K562 (cell line): ENCODE data around the gene STK32C. TPM values are rescaled to one million over a fixed set of nuclear protein-coding genes. Genes with fewer than 3 reads are reported as not detected.

Experiments used
- ATAC-seq: fragments of 200-7000 bp; cut with Tn5 transposase; 3 replicates; pipeline ENCODE4 v1.9.1; 2020; ENCODE audit warnings: moderate library complexity
- BruUV-seq: library from RNA; stranded (reverse); fragments of 400-500 nt; replicated peaks from 2 replicates; lab custom pipeline; 2021; lab: Mats Ljungman, UMichigan
- CTCF ChIA-PET: fragments of 300-600 bp; formaldehyde crosslinking; extraction: SDS; loops from one replicate; lab custom pipeline; 2021; ENCODE audit warnings: low intra/inter-chr PET ratio; lab: Yijun Ruan, JAX
- POLR2A ChIA-PET: fragments of 300-600, 350-650 bp; sonication (Branson Sonifier 250); formaldehyde crosslinking; extraction: SDS; loops from one replicate; lab custom pipeline; 2021; ENCODE audit warnings: antibody characterized with exemption, inconsistent platforms; lab: Yijun Ruan, JAX
- DNase-seq, 4 experiments: peaks; one replicate each; pipeline versions ENCODE4 v3.0.0 to v3.0.0-alpha.2; 2011 to 2018; ENCODE audit warnings: low spot score in 3 of 4, mixed read lengths in 3 of 4; ENCODE audit errors: extremely low read depth in 1 of 4
- FAIRE-seq: peaks from 2 replicates; lab custom pipeline; 2011; peaks lifted over from hg19 to GRCh38; lab: Jason Lieb, UNC
- H2AFZ ChIP-seq: 2 replicates; pipeline ENCODE4 v1.6.0; 2011; ENCODE audit warnings: low read depth, low read length, control low read depth, inconsistent platforms
- H3K27ac ChIP-seq: fragments of 200-600 bp; 3 replicates; pipeline ENCODE4 v1.8.0; 2011; ENCODE audit warnings: low read depth, mild to moderate bottlenecking, control low read depth, inconsistent platforms, low read length, moderate library complexity, mixed read lengths; ENCODE audit errors: extremely low read depth
- H3K27me3 ChIP-seq, 2 experiments: fragments of 300-600 bp in 1 of 2; 2 replicates in 1 of 2; 3 replicates in 1 of 2; pipeline versions ENCODE4 v1.6.0 to v1.8.0; 2011; ENCODE audit warnings: inconsistent platforms in 2 of 2, low read length in 2 of 2, mild to moderate bottlenecking in 1 of 2, mixed read lengths in 1 of 2, moderate library complexity in 1 of 2; ENCODE audit not compliant: control insufficient read depth in 2 of 2, insufficient read depth in 2 of 2
- H3K36me3 ChIP-seq: fragments of 300-600 bp; 3 replicates; pipeline ENCODE4 v1.8.0; 2011; ENCODE audit warnings: mild to moderate bottlenecking, low read length, inconsistent platforms; ENCODE audit not compliant: control insufficient read depth, insufficient read depth
- H3K4me1 ChIP-seq, 2 experiments: fragments of 200-600 bp in 1 of 2; replicated peaks in 1 of 2; 2 replicates in 1 of 2; 3 replicates in 1 of 2; pipeline versions ENCODE4 v1.5.1 to v1.8.0; 2011; ENCODE audit warnings: inconsistent platforms in 2 of 2, low read length in 2 of 2, mild to moderate bottlenecking in 1 of 2, mixed read lengths in 1 of 2, moderate library complexity in 1 of 2; ENCODE audit not compliant: control insufficient read depth in 2 of 2, insufficient read depth in 2 of 2
- H3K4me2 ChIP-seq: 2 replicates; pipeline ENCODE4 v1.6.1; 2011; ENCODE audit warnings: low read length, control low read depth, inconsistent platforms, mixed read lengths; ENCODE audit not compliant: insufficient read depth
- H3K4me3 ChIP-seq: fragments of 200-600 bp; sonication (generic), shearing (Covaris generic); 2 replicates; pipeline ENCODE4 v1.5.1; 2016; ENCODE audit warnings: control low read depth, inconsistent platforms
- H3K79me2 ChIP-seq: fragments of 200-600 bp; 3 replicates; pipeline ENCODE4 v1.8.0; 2011; ENCODE audit warnings: low read length, inconsistent platforms; ENCODE audit not compliant: control insufficient read depth, insufficient read depth
- H3K9ac ChIP-seq, 2 experiments: 2 replicates each; pipeline versions ENCODE4 v1.6.0 to v1.6.1; 2011; ENCODE audit warnings: low read depth in 2 of 2, low read length in 2 of 2, control low read depth in 1 of 2, inconsistent platforms in 1 of 2, mild to moderate bottlenecking in 1 of 2, mixed read lengths in 1 of 2; ENCODE audit not compliant: insufficient read depth in 1 of 2
- H3K9me1 ChIP-seq: one replicate; pipeline ENCODE4 v1.6.0; 2011; ENCODE audit warnings: inconsistent platforms, mild to moderate bottlenecking, low read length, moderate library complexity; ENCODE audit not compliant: control insufficient read depth, insufficient read depth
- H3K9me3 ChIP-seq: replicated peaks from 2 replicates; pipeline ENCODE4 v1.5.1; 2011; ENCODE audit warnings: low read depth, low read length, inconsistent platforms; ENCODE audit not compliant: control insufficient read depth, insufficient read depth
- H4K20me1 ChIP-seq: replicated peaks from 2 replicates; pipeline ENCODE4 v1.6.1; 2011; ENCODE audit warnings: low read length, inconsistent platforms, mixed read lengths; ENCODE audit not compliant: control insufficient read depth, insufficient read depth
- BRD9 ChIP-seq: fragments of 450-650 bp; IDR thresholded peaks from 2 replicates; pipeline ENCODE4 v1.6.1; 2018; ENCODE audit warnings: low read depth; ENCODE audit not compliant: partially characterized antibody
- CBX1 ChIP-seq: sonication (generic); IDR thresholded peaks from 2 replicates; pipeline ENCODE4 v1.6.1; 2016; ENCODE audit warnings: antibody characterized with exemption, low read depth, mild to moderate bottlenecking
- FOXJ2 ChIP-seq: fragments of 200-800 bp; sonication (Bioruptor generic); IDR thresholded peaks from 2 replicates; pipeline ENCODE4 v1.6.1; 2016; ENCODE audit warnings: missing genetic modification characterization, missing compliant biosample characterization
- HOXB6 ChIP-seq: fragments of 250-450 bp; sonication (Bioruptor Pico); IDR thresholded peaks from 2 replicates; pipeline ENCODE4 v1.5.1; 2022; ENCODE audit warnings: mild to moderate bottlenecking, borderline replicate concordance
- MAFK ChIP-seq: IDR thresholded peaks from 2 replicates; pipeline ENCODE4 v1.6.1; 2011; ENCODE audit warnings: low read length, improper control_type of control experiment
- POLR2A ChIP-seq: fragments of 450-650 bp; conservative IDR thresholded peaks from 2 replicates; pipeline ENCODE4 v1.6.1; 2016
- POLR3A ChIP-seq: IDR thresholded peaks from 2 replicates; pipeline ENCODE4 v1.6.1; 2011; ENCODE audit warnings: borderline replicate concordance, mild to moderate bottlenecking, moderate library complexity; ENCODE audit not compliant: insufficient read length, insufficient read depth; ENCODE audit errors: extremely low read depth
- SMAD1 ChIP-seq: fragments of 150-350 bp; IDR thresholded peaks from 2 replicates; pipeline ENCODE4 v1.6.1; 2014; ENCODE audit warnings: low read length, low read depth; ENCODE audit not compliant: partially characterized antibody
- YY1 ChIP-seq, 3 experiments: IDR thresholded peaks; 2 replicates each; pipeline ENCODE4 v1.6.1; 2011; ENCODE audit warnings: low read length in 2 of 3, mild to moderate bottlenecking in 2 of 3, moderate library complexity in 2 of 3, borderline replicate concordance in 1 of 3, control low read depth in 1 of 3, low read depth in 1 of 3; ENCODE audit not compliant: insufficient read depth in 3 of 3, insufficient replicate concordance in 2 of 3, control insufficient read depth in 1 of 3, insufficient read length in 1 of 3; ENCODE audit errors: extremely low read depth in 1 of 3
- ZFP1 ChIP-seq: fragments of 450-650 bp; formaldehyde crosslinking; IDR thresholded peaks from 2 replicates; pipeline ENCODE4 v1.4.0; 2020; ENCODE audit warnings: mild to moderate bottlenecking, mixed read lengths
- ZNF551 ChIP-seq: fragments of 250-450 bp; sonication (Bioruptor Pico); IDR thresholded peaks from 2 replicates; pipeline ENCODE4 v1.5.0; 2021; ENCODE audit warnings: mild to moderate bottlenecking, moderate library complexity
- WGBS: fragments of 100-300 bp; shearing (Covaris generic); methylation state at CpG from one replicate; pipeline ENCODE4 v1.1.6; 2016; ENCODE audit warnings: low coverage, mixed read lengths; ENCODE audit not compliant: insufficient coverage; ENCODE audit errors: missing lambda C conversion rate; 5-methylcytosine and 5-hydroxymethylcytosine counted together
- in situ Hi-C: fragments of 300-500 bp; cut with MboI; formaldehyde crosslinking; loops from 4 replicates; pipeline ENCODE4 v1.15.0; 2018; ENCODE audit warnings: inconsistent platforms, mixed read lengths
- intact Hi-C: fragments of 100-400 bp; cut with micrococcal nuclease; formaldehyde crosslinking; loops from 2 replicates; pipeline ENCODE4 v1.14.2; 2022
- polyA plus RNA-seq, 8 experiments: library from polyadenylated mRNA; depleted of rRNA in 4 of 8; stranded (reverse) in 5 of 8; unstranded in 3 of 8; fragments of >200 nt; fragmentation: Nextera tagmentation in 2 of 8; fragmentation: Illumina TruSeq in 1 of 8; extraction: Ambion mirVana in 2 of 8; extraction: Trizol in 1 of 8; gene quantifications; 2 replicates each; pipeline versions ENCODE4 v1.2.1 to v1.2.3, GENCODE V29; 2011 to 2014; ENCODE audit warnings: inconsistent platforms in 1 of 8, missing spikeins in 1 of 8
- total RNA-seq, 7 experiments: library from RNA; depleted of rRNA in 6 of 7; stranded (reverse); fragments of >200 nt in 6 of 7; fragmentation: Illumina TruSeq in 2 of 7; extraction: Trizol in 2 of 7; gene quantifications; 2 replicates each; pipeline versions ENCODE4 v1.2.1 to v1.2.3, GENCODE V29; 2011 to 2021; ENCODE audit warnings: low replicate concordance in 1 of 7
- TF ChIP-seq, protein P1 (sequence below), 2 experiments: fragments of 450-650 bp in 1 of 2; sonication (generic) in 1 of 2; formaldehyde crosslinking; conservative IDR thresholded peaks; 2 replicates each; pipeline versions ENCODE4 v1.4.0 to v1.8.1; 2020 to 2022; ENCODE audit warnings: mild to moderate bottlenecking in 1 of 2, missing genetic modification reagents in 1 of 2
- TF ChIP-seq, protein P2 (sequence below): sonication (generic); formaldehyde crosslinking; IDR thresholded peaks from 2 replicates; pipeline ENCODE4 v1.8.0; 2023; ENCODE audit warnings: mild to moderate bottlenecking, missing genetic modification reagents
- TF ChIP-seq, protein P3 (sequence below): IDR thresholded peaks from 3 replicates; pipeline ENCODE4 v1.6.1; 2011; ENCODE audit warnings: borderline replicate concordance, mild to moderate bottlenecking; ENCODE audit not compliant: insufficient read length, insufficient read depth

STK32C gene
- total and polyA plus RNA-seq, 9 of the 15 experiments (the other 6 are each of a cell fraction or from before 2014, with no cell fraction given) = 1.5 to 20.9 (median 6.5) TPM

DNA sequence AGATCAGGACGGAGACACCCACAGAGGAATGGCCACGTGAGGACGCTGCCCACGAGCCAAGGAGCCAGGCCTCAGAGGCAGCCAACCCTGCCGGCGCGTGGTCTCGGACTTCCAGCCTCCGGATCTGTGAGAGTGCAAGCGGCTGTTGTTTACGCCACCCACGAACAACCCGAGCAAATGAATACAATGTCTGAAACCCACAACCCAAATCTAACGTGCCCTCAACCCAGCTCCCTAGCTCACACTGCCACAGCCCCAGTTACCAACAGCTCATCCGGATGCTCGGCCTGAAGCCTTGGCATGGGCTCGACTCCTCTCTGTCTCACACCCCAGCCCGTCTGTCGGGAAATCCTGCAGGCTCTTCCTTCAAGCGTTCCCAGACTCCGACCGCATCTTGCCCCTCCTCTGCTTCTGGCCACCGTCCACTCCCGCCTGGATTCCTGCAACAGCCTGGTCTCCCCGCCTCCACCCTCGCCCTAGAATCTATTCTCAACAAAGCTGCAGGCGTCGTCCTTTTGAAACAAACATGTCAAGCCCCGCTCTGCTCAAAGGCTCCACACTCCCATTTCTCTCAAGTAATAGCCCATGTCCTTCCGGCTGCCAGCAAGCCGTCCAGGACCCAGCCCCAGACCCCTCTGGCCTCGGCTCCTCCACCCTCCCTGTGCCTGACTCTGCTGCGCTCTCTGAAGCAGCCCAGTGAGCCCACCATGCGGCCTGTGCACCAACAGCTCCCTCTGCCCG, 35.3 kb downstream of the STK32C start:
- no peaks in the 10 kb centered on the region for H3K9me1 ChIP-seq
- intact Hi-C loops = no loop called here
- no peaks in the 10 kb centered on the region for H3K36me3 ChIP-seq
- no peak for ATAC-seq
- H3K9ac ChIP-seq = no peak overlapping the region
- no TSS peak for BruUV-seq
- 0 out of 2 replicates have a peak, but pooled peaks cover 5% of the 10 kb centered on the region for H4K20me1 ChIP-seq
- WGBS = 12% methylated on average over 26 of the region's 35 CpGs
- POLR2A ChIA-PET = interaction anchor here (0.7 kb wide), 1 partner anchor 29 kb away, joined by 3 read pairs; no protein-coding TSS in a partner anchor
- no peak overlapping the region for H3K4me3 ChIP-seq
- in situ Hi-C loops = no loop called here
- no peaks in the 10 kb centered on the region for H3K9me3 ChIP-seq
- peaks cover 9 to 57% of the 10 kb centered on the region in 2 experiments; a peak in 4 of 5 replicates for H3K27me3 ChIP-seq
- no peaks in the 10 kb centered on the region; a peak in 2 of 5 replicates for H3K4me1 ChIP-seq
- H3K4me2 ChIP-seq = no peak overlapping the region
- CTCF ChIA-PET = no interaction called here
- no peak overlapping the region for H2AFZ ChIP-seq
- DNase-seq = no peak
- no peaks in the 10 kb centered on the region for H3K79me2 ChIP-seq
- no peak overlapping the region for H3K27ac ChIP-seq
- FAIRE-seq = no peak
- TF ChIP-seq POLR2A = no peak
- TF ChIP-seq, protein P1, sequence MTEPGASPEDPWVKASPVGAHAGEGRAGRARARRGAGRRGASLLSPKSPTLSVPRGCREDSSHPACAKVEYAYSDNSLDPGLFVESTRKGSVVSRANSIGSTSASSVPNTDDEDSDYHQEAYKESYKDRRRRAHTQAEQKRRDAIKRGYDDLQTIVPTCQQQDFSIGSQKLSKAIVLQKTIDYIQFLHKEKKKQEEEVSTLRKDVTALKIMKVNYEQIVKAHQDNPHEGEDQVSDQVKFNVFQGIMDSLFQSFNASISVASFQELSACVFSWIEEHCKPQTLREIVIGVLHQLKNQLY (CRISPR knock-in tag; conservative IDR thresholded peaks at IDR 0.05) = no peak
- TF ChIP-seq, protein P2, sequence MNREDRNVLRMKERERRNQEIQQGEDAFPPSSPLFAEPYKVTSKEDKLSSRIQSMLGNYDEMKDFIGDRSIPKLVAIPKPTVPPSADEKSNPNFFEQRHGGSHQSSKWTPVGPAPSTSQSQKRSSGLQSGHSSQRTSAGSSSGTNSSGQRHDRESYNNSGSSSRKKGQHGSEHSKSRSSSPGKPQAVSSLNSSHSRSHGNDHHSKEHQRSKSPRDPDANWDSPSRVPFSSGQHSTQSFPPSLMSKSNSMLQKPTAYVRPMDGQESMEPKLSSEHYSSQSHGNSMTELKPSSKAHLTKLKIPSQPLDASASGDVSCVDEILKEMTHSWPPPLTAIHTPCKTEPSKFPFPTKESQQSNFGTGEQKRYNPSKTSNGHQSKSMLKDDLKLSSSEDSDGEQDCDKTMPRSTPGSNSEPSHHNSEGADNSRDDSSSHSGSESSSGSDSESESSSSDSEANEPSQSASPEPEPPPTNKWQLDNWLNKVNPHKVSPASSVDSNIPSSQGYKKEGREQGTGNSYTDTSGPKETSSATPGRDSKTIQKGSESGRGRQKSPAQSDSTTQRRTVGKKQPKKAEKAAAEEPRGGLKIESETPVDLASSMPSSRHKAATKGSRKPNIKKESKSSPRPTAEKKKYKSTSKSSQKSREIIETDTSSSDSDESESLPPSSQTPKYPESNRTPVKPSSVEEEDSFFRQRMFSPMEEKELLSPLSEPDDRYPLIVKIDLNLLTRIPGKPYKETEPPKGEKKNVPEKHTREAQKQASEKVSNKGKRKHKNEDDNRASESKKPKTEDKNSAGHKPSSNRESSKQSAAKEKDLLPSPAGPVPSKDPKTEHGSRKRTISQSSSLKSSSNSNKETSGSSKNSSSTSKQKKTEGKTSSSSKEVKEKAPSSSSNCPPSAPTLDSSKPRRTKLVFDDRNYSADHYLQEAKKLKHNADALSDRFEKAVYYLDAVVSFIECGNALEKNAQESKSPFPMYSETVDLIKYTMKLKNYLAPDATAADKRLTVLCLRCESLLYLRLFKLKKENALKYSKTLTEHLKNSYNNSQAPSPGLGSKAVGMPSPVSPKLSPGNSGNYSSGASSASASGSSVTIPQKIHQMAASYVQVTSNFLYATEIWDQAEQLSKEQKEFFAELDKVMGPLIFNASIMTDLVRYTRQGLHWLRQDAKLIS (CRISPR knock-in tag) = no peak
- no peak for TF ChIP-seq YY1 (IDR thresholded peaks at IDR 0.05; ENCODE audit: borderline replicate concordance in 1 of 3, control insufficient read depth in 1 of 3, extremely low read depth in 1 of 3, insufficient read depth in 3 of 3, insufficient read length in 1 of 3, insufficient replicate concordance in 2 of 3, low read depth in 1 of 3, low read length in 2 of 3)
- no peak for TF ChIP-seq FOXJ2 (tag)
- no peak for TF ChIP-seq CBX1
- no peak for TF ChIP-seq ZFP1
- TF ChIP-seq SMAD1 = no peak
- no peak for TF ChIP-seq MAFK
- no peak for TF ChIP-seq HOXB6 (CRISPR knock-in tag)
- no peak for TF ChIP-seq POLR3A
- TF ChIP-seq BRD9 = no peak
- TF ChIP-seq ZNF551 (CRISPR knock-in tag) = no peak
- TF ChIP-seq, protein P3, sequence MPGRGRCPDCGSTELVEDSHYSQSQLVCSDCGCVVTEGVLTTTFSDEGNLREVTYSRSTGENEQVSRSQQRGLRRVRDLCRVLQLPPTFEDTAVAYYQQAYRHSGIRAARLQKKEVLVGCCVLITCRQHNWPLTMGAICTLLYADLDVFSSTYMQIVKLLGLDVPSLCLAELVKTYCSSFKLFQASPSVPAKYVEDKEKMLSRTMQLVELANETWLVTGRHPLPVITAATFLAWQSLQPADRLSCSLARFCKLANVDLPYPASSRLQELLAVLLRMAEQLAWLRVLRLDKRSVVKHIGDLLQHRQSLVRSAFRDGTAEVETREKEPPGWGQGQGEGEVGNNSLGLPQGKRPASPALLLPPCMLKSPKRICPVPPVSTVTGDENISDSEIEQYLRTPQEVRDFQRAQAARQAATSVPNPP = no peak
